ENCODE results near the gene ABCF2. TPM values are rescaled to one million over a fixed set of nuclear protein-coding genes. Genes with fewer than 3 reads are reported as not detected.

The ABCF2 gene
- polyA plus RNA-seq, 4 donors: 21.5 to 28.2 (median 25.5) TPM

DNA sequence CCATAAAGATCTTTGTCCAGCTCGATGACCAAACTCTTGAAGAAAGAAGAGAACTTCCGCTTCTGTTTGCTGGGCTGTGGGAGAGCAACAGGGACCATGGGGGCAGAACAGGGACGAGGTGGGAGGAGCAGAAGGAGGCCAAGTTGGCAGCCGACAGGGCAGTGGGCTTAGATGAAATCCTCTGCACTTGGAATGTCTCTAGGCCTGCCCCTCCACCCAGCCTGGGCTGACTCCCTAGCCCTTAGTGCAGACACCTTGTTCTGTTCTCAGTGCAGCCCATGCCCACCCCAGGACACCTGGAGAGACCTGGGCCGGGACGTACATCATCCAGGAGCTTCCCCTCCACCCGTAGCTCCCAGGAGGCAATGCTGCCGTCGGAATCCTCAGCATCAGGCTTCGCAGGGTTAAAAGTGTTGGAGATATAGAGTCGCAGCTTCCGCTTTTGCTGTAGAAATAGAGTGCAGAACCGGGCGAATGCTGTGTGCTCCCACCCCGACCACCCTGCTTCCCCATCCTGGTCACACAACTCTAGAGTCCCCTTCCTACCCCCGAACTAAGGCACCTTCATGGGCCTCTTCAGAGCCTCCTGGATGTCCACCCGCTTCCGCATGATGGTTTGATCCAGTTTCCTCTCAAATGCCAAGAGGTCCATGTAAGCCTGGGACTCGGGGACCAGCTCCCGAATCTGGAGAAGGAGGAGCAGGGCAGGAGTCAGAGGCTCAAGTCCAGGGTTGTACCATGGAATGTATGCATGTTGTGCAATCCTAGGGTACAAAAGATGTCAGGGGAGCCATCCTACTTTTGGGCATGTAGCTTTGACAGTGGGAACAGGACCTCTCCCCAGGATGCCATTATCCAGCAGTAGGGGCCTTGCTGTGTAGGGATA, 15.4 kb upstream of the ABCF2 start:
- no peak for DNase-seq (ENCODE audit: low read depth in 4 of 4, low spot score in 3 of 4)

DNA sequence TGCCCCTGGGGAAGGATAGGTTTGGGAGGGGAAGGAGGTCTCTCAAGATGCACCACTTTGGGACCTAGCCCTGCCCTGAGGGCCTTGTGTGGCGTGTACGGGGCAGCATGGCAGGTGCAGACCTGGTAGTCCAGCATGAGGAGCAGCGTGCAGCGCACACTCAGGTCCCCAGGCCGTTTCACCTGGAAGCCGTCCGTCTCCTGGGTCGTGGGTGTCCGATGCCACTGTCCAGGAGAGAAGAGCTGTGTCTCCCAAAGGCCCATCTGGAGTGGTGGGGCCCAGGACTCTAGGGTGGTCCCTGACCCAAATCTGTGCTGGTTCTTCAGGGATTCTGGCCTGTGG, 14.7 kb upstream of the ABCF2 start:
- no peak for DNase-seq (ENCODE audit: low read depth in 4 of 4, low spot score in 3 of 4)

DNA sequence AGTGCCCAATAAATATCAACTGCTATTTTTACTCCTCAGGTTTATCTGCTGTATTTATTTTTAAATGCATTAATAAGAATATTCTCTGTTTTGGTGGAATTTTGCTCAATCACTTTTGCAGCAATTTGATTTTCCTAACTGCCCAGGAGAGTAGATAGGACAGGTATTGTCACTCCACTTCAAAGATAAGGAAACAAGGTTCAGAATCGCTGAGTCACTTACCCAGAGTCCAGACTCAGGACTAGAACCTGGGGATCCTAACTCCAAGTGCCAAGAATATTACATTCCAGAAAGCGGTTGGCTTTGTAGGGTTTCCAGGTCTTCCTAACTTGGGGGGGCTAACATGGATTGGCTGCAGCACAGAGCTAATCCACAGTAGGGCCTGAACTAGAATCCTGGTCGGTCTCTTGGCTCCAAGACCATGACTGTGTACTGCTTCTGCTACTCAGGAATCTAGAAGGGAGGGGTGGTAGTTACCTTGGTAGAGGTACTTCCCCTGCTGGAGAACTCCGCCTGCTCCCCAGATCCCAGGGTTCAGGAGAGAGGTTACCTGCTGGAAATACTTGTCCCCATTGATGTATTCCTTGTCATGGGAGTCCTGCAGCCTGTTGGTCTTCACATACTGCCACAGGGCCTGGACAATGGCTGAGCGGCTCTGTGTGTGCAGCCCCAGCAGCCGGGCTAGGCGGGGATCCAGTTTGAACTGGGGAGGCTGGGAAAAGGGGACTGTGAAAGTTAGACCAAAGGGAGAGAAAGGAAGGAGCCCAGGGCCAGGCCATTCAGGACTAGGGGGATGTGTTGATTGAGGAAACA, 14.1 kb upstream of the ABCF2 start:
- DNase-seq (ENCODE audit: low read depth in 4 of 4, low spot score in 3 of 4): no peak

DNA sequence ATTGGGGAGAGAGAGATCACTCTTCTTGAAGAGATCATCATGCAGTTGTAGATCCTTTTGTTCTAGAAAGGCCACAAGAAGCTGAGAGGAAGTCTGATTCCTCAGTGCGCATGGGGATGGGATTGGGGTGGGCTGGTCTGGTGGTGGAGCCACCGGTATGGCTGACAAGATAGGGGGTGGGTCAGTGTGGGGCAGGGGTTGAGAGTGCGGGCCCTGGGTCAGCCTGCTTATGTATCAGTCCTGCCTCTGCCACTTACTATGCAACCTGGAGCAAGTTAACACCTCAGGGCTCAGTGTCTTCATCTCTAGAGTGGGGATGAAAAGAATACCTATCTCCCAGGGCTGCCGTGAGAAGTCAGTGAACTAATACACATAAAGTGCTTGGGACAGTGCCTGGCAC, 13.5 kb upstream of the ABCF2 start:
- DNase-seq (ENCODE audit: low read depth in 4 of 4, low spot score in 3 of 4): no peak

DNA sequence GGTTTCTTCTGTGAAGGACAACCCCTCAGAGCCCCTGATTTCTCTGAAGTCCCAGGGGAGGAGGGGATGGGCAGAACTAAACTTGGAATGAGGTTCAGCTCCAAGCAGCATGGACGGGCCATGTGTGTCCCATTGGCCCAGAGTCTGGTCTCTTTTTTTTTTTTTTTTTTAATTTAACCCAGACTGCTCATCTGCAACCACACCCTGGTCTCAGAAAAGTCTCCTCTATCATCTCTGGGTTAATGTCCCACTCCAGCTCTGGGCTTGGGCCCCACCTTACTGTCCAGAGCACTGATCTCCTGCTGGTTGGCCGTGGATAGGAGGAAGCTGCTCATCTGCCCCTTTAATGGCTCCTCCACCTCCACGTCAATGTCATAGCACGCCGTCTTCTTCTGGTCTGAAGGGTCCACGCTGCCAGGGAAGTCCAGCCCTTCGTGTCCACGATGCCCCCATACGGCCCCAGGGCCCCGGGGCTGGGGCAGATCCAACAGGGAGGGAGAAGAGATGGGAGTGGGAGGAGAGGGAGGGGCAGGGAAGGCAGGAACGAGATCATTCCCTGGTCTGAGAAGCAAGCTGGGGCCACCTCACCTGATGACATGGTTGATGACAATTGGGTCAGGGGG, 12.9 kb upstream of the ABCF2 start:
- no peak for DNase-seq (ENCODE audit: low read depth in 4 of 4, low spot score in 3 of 4)

DNA sequence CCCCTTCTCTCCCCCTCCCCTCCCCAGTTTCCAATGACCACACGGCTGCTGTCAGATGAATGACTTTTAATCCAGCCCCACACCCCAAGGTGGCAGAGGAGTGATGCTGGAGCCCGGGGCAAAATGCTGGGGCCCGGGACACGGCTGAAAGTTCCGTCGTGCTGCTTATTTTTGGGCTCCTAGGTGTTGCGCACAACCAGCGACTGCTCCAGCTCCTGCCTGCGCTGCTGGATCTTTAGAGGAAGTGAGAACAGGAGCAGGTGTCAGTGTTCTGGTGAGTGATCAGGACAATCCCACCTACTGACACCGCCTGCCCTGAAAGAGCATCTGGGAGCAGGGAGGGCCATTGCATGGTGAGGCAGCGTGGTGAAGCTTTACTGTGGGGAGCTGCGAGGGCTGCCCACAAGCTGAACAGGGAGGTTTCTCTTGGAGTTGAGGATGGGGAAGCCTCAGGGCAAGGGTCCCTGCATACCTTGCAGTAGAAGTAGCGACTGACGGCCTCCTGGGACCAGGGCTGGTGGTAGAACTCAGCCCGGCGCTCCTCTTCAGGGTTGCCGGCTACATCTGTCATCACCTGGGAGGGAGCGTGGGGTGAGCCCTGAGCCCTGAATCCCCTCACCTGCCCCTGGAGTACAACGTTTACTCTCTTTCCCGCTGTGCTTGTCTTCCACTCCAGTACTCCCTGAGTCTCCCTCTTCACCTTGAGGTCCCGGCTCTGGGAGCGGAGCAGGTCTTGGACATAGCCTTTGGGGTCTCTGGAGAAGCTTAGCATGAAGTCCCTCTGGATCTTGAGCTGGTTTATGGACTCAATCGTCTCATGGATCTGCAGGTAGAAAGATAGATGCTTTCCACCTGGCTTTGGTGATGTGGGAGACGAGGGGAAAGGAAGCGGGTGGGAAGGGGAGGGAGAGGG, 12.2 kb upstream of the ABCF2 start:
- no peak for DNase-seq (ENCODE audit: low read depth in 4 of 4, low spot score in 3 of 4)

DNA sequence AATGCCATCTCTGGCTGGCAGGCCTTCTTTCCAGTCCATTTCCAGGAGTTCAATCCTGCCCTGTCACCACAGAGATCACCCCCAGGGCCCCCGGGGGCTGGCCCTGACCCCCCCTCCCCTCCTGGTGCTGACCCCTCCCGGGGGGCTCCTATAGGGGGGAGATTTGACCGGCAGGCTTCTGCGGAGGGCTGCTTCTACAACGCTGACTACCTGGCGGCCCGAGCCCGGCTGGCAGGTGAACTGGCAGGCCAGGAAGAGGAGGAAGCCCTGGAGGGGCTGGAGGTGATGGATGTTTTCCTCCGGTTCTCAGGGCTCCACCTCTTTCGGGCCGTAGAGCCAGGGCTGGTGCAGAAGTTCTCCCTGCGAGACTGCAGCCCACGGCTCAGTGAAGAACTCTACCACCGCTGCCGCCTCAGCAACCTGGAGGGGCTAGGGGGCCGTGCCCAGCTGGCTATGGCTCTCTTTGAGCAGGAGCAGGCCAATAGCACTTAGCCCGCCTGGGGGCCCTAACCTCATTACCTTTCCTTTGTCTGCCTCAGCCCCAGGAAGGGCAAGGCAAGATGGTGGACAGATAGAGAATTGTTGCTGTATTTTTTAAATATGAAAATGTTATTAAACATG, 11.3 kb upstream of the ABCF2 start:
- DNase-seq (ENCODE audit: low read depth in 4 of 4, low spot score in 3 of 4): no peak

DNA sequence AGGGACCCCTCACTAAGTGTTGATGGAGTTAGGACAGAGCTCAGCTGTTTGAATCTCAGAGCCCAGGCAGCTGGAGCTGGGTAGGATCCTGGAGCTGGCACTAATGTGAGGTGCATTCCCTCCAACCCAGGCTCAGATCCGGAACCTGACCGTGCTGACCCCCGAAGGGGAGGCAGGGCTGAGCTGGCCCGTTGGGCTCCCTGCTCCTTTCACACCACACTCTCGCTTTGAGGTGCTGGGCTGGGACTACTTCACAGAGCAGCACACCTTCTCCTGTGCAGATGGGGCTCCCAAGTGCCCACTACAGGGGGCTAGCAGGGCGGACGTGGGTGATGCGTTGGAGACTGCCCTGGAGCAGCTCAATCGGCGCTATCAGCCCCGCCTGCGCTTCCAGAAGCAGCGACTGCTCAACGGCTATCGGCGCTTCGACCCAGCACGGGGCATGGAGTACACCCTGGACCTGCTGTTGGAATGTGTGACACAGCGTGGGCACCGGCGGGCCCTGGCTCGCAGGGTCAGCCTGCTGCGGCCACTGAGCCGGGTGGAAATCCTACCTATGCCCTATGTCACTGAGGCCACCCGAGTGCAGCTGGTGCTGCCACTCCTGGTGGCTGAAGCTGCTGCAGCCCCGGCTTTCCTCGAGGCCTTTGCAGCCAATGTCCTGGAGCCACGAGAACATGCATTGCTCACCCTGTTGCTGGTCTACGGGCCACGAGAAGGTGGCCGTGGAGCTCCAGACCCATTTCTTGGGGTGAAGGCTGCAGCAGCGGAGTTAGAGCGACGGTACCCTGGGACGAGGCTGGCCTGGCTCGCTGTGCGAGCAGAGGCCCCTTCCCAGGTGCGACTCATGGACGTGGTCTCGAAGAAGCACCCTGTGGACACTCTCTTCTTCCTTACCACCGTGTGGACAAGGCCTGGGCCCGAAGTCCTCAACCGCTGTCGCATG, 10.5 kb upstream of the ABCF2 start:
- DNase-seq (ENCODE audit: low read depth in 4 of 4, low spot score in 3 of 4): no peak

DNA sequence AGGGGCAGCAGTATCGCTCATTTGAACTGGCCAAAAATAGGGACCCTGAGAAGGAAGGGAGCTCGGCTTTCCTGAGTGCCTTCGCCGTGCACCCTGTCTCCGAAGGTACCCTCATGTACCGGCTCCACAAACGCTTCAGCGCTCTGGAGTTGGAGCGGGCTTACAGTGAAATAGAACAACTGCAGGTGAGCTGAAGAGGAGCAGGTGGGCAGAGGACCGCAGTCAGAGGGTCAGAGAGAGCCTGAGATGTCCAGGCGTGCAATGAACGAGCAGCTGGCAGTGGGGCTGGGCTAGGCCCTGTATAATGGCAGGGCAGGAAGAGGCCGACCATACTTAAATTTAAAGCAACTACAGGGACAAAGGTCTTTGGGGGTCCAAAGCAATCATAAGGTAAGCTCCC, 9.4 kb upstream of the ABCF2 start:
- DNase-seq (ENCODE audit: low read depth in 4 of 4, low spot score in 3 of 4): no peak

DNA sequence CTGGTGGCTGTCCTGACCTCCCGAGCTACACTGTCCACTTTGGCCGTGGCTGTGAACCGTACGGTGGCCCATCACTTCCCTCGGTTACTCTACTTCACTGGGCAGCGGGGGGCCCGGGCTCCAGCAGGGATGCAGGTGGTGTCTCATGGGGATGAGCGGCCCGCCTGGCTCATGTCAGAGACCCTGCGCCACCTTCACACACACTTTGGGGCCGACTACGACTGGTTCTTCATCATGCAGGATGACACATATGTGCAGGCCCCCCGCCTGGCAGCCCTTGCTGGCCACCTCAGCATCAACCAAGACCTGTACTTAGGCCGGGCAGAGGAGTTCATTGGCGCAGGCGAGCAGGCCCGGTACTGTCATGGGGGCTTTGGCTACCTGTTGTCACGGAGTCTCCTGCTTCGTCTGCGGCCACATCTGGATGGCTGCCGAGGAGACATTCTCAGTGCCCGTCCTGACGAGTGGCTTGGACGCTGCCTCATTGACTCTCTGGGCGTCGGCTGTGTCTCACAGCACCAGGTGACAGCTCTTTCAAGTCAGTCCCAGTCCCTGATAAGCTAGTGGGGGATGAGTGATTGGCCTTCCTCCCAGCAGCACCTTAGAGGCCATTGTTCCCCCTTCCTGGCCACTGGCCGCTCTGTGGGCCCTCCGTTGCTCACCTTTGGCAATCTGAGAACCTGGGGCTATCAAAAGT, 8.2 kb upstream of the ABCF2 start:
- no peak for DNase-seq (ENCODE audit: low read depth in 4 of 4, low spot score in 3 of 4)

DNA sequence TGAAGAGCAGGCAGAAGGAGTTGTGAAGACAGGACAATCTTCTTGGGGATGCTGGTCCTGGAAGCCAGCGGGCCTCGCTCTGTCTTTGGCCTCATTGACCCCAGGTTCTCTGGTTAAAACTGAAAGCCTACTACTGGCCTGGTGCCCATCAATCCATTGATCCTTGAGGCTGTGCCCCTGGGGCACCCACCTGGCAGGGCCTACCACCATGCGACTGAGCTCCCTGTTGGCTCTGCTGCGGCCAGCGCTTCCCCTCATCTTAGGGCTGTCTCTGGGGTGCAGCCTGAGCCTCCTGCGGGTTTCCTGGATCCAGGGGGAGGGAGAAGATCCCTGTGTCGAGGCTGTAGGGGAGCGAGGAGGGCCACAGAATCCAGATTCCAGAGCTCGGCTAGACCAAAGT, 6.8 kb upstream of the ABCF2 start:
- DNase-seq (ENCODE audit: low read depth in 4 of 4, low spot score in 3 of 4): no peak

DNA sequence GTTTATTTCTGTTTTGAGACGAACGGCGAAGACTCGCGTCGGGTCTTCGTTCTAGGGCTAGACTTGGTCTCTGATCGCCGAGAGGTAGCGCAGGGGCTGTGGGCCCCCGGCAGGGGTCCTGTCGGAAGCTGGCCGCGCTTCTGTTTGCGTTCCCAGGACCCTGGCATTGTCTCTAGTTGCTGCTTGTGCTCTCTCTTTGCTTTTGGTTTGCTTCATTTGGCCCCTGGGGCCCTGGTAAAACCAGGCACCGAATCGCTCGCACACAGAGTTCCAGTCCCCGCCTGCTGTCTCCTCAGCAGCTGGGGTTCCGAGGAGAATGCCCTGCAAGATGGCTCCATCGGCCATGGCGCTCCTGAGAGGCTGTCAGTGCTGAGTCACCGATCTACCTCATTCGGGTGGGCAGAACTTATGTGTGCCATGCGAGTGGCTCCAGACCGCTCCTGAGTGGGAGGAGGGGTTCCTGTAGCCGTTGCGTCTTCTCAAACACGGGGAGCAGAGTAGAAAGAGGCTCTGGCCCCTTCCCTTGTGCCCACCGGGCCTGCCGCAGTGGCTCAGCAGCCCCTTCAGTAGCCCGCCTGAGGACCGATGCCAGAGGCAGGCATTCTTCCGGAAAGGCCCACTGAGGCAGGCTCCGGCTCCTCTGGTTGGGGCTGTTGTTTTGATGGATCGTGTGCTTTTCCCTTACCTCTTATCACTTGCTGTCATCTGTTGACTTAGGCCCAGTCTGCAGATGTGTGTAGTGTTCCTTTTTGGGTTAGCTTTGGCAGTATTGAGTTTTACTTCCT, 6.1 kb upstream of the ABCF2 start:
- DNase-seq (ENCODE audit: low read depth in 4 of 4, low spot score in 3 of 4): no peak

DNA sequence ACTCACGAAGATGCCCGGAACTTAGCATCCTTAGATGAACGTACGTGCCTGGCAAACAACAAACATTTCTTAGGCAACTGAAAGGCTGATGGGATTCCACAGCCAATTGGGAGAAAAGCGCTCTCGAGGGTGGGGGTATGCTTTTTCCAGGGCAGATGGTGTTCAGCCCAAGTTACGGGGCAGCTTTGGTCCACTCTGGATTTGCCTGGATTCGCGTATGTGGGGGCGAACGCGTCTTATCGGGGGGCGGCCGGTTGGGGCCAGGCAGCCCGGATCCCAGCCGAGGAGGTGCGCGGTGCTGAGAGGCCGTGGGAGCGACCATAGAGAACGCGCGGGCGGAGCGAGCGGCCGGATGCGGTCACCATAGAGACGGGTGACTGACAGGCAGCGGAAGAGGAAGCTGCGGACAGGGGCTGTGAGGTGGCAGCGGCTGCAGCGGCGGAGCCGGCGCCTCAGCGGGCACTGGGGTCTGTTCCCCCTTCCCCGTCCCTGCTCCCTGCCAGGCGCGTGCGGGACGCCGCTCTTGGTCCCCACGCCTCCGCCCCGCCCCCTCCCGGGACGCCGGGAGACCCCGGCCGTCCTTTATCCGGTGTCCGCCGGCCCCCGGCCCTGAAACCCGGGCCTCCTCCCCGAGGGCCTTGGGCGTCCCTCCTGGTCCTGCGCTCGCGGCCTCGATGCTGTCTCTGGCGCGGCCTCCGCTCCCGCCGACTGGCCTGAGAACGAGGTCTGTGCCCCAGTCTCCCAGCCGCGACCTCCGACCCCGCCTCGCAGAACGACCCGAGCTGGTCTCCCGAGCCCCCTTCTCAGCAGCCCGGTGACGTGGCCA, 5.3 kb upstream of the ABCF2 start, which contains the start of gene CHPF2:
CHPF2 (plus strand) TSS at position 393 of the 826 bp plus-strand sequence. CDS start 1,529 bp downstream, outside the sequence.
- no peak for DNase-seq (ENCODE audit: low read depth in 4 of 4, low spot score in 3 of 4)

DNA sequence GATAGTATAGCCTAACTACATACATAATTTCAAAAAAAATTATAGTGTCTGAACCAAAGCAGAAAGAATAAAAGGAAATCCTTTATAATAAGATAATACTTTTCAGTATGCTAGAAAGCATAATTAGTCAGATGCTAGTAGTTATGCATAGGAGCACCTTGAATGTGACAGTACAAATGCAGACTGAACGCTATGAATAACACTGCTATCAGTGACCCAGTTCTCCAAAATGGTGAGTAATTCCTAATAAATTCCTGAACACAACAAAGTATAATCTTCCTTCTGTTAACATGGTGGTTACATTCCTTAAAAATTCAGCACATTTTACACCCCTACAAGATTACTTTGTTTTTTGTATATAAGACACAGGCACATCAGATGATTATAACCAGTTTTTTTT, 4.1 kb upstream of the ABCF2 start:
- no peak for DNase-seq (ENCODE audit: low read depth in 4 of 4, low spot score in 3 of 4)

DNA sequence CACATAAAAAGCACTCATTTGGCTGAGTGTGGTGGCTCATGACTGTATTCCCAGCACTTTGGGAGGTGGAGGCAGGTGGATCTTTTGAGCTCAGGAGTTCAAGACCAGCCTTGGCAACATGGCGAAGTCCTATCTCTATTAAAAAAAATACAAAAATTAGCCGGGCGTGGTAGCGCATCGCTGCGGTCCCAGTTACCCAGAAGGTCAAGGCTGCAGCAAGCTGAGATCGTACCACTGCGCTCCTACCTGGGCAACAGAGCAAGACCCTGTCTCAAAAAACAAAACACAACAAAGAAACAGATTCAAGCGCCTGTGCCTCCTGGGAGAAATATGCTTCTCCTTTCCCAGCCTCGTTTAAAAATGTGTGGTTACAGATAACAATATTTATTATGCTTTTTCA, 2.2 kb upstream of the ABCF2 start:
- DNase-seq (ENCODE audit: low read depth in 4 of 4, low spot score in 3 of 4): no peak

DNA sequence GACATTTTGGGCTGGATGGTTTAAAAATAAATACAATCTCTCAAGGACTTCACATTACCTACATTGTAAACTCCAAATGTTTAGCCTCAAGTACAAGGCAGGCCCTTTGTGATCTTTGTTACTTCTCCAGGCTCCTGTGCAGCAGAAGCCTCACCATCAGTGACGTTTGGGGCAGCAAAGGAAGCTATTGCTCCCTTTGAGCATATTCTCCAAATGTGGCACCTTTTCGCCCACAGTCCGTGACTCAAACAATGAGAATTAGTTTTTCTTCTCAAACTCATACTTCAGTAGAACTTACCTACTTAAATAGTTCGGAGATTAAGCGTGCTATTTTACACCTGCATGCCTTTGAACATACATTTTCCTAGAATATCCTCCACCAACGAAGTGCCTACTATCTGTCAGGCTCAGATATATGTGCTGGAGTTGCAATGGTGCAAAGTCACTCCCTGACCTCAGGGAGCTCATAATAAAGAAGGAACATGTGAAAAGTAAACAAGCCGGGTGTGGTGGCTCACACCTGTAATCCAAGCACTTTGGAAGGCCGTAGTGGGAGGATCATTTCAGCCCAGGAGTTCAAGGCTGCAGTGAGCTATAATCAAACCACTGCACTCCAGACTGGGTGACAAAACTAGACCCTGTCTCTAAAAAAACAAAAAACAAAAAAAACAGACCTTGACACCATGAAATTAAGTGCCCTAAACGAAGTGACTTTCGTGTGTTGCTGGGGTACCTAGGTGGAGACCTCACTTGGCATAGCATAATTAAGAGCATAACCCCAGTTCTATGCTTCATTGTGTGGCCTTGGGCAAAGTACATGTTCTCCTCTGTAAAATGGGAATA, 1.2 kb upstream of the ABCF2 start:
- no peak for DNase-seq (ENCODE audit: low read depth in 4 of 4, low spot score in 3 of 4)
